ENCODE results near the gene SPRYD3. TPM values are rescaled to one million over a fixed set of nuclear protein-coding genes. Genes with fewer than 3 reads are reported as not detected.
"Not testable (repeated sequence)": the region's sequence is repeated elsewhere in the genome, so short reads cannot be mapped to it uniquely, and the experiment has no call there.

The SPRYD3 gene
- total and polyA plus RNA-seq, 8 donors: 25.7 to 47.2 (median 38.4) TPM

DNA sequence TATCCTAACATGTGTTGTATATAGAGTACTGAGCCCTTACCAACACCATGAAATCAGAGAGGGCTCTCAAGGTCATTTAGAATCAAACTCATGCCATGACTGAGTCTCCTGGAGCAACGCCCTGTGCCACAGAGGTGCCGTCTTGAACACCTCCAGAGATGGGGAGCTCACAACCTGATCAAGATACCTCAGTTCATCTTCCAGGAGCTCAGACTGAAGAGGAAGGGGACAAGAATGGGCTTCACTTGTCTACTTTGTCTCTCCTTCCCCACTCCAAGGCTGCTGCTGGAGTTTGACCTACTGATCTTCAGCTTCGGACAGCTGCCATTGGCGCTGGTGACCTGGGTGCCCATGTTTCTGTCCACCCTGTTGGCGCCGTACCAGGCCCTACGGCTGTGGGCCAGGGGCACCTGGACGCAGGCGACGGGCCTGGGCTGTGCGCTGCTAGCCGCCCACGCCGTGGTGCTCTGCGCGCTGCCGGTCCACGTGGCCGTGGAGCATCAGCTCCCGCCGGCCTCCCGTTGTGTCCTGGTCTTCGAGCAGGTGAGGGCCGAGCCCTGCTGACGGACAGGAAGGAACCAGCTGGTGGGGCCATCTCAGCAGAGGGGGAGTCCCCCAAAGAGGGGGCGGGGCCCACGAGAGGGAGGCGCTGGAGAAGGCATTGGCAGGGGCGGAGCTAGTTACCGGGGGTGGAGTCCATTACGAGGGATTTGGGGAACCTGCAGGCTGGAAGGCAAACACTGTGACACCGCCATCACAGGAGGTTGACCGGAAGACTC lies 36.1 kb upstream of the SPRYD3 start:
- TF ChIP-seq, protein P1, sequence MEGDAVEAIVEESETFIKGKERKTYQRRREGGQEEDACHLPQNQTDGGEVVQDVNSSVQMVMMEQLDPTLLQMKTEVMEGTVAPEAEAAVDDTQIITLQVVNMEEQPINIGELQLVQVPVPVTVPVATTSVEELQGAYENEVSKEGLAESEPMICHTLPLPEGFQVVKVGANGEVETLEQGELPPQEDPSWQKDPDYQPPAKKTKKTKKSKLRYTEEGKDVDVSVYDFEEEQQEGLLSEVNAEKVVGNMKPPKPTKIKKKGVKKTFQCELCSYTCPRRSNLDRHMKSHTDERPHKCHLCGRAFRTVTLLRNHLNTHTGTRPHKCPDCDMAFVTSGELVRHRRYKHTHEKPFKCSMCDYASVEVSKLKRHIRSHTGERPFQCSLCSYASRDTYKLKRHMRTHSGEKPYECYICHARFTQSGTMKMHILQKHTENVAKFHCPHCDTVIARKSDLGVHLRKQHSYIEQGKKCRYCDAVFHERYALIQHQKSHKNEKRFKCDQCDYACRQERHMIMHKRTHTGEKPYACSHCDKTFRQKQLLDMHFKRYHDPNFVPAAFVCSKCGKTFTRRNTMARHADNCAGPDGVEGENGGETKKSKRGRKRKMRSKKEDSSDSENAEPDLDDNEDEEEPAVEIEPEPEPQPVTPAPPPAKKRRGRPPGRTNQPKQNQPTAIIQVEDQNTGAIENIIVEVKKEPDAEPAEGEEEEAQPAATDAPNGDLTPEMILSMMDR (IDR thresholded peaks at IDR 0.05): no peak
- ATAC-seq: no peak
- Histone ChIP-seq H3K36me3 (no peaks in the 10 kb centered on the region), H3K27me3 (no peaks in the 10 kb centered on the region), H3K9me3 (no peaks in the 10 kb centered on the region), H3K4me3 (no peak overlapping the region), H3K4me1 (no peaks in the 10 kb centered on the region), H3K27ac (no peak overlapping the region)
- FAIRE-seq: no peak
- intact Hi-C loops (cut with DNase I): no loop called here
- 89 to 93% methylated on average over 33 of the region's 33 CpGs for WGBS, 2 donors
- no peak for DNase-seq

DNA sequence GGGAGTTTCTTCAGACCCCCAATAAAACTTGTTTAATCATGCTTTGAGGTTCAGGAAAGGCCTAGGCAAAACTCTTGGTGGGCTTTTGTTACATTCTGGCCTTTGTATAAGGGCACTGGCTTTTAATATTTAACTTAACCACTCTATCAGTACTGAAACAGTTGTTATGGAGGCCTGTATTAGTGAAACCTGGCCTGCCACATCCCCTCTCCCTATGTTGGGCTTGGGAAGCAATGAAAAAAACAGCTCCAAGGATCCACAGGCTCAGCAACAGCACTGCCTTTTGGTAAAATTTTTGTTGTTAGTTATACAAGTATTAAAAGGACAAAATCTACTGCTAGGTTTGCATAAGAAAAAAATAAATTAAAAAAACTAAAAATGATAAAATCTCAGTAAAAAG lies 34.8 kb upstream of the SPRYD3 start:
- no peak for DNase-seq
- no peak for ATAC-seq
- no peak overlapping the region for H3K27ac ChIP-seq
- FAIRE-seq: no peak
- no peaks in the 10 kb centered on the region for H3K27me3 ChIP-seq
- no peaks in the 10 kb centered on the region for H3K36me3 ChIP-seq
- TF ChIP-seq, protein P1 (IDR thresholded peaks at IDR 0.05): no peak
- H3K4me3 ChIP-seq: no peak overlapping the region
- H3K9me3 ChIP-seq: no peaks in the 10 kb centered on the region
- intact Hi-C loops (cut with DNase I): no loop called here
- H3K4me1 ChIP-seq: no peaks in the 10 kb centered on the region

DNA sequence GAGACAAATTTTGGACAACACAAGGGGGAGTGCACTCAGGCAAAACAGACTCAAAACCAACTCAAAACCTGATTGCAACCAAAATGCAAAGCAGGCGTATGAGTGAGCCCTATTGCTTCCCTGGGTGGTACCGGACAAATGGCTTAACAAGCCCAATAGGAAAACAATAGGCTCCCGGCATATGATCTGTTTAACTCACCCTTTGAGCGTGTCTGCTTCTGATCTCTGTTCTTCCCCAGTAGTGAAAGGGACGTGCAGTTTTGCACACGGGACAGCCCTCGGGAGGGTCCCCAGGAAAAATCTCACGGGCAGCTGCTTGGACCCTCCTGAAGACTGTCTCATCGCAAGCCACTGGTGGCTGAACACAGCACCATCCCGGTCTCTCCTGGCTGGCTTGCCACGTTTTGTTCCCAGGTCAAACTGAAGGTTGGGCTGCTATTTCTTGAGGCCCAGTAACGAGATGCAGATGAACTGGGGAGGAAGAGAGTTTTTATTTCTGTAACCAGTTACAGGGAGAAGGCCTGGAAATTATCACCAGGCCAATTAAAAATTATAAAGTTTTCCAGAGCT lies 34.0 kb upstream of the SPRYD3 start:
- FAIRE-seq (no peak), ATAC-seq (no peak), DNase-seq (no peak)
- TF ChIP-seq, protein P1 (IDR thresholded peaks at IDR 0.05): no peak
- Histone ChIP-seq H3K27ac (no peak overlapping the region), H3K36me3 (no peaks in the 10 kb centered on the region), H3K4me3 (no peak overlapping the region), H3K9me3 (no peaks in the 10 kb centered on the region), H3K4me1 (no peaks in the 10 kb centered on the region), H3K27me3 (no peaks in the 10 kb centered on the region)
- intact Hi-C loops (cut with DNase I): no loop called here
- 85 to 87% methylated on average over 12 of the region's 12 CpGs for WGBS, 2 donors

- H3K27me3 ChIP-seq; ATAC-seq; H3K9me3 ChIP-seq; H3K4me1 ChIP-seq; DNase-seq; FAIRE-seq; H3K36me3 ChIP-seq; H3K27ac ChIP-seq; H3K4me3 ChIP-seq; intact Hi-C loops (cut with DNase I): not testable (repeated sequence)
- 88 to 92% methylated on average over 6 to 7 of the region's 7 CpGs for WGBS, 2 donors
These were observed 33.2 kb upstream of the SPRYD3 start for GRCh38 chr12:53112431-53112830.

DNA sequence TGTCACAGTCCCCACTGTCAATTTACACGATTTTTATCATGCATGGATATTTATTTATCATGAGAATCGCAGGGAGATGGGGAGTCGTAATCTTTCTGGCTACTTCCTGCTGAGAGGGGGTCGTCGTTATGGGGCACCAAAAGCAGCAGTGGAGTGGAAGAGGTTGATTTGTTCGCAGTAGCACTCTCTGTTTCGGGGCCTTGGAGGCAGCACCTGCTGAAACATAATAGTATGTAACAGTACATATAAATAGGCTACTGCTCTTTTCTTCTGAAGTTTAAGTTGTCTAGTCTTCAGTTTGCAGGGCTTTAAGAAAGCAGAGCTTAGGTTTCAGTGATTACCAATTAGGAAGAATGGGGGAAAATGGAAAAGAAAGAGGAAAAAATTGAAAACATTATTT lies 27.9 kb upstream of the SPRYD3 start:
- WGBS, 2 donors: 64 to 66% methylated on average over 7 of the region's 7 CpGs
- Histone ChIP-seq H3K9me3 (no peaks in the 10 kb centered on the region), H3K27ac (no peak overlapping the region), H3K4me1 (peaks cover 6 to 15% (median 14%) of the 10 kb centered on the region in 3 donors), H3K27me3 (no peaks in the 10 kb centered on the region), H3K4me3 (no peak overlapping the region), H3K36me3 (no peaks in the 10 kb centered on the region)
- no peak for DNase-seq
- intact Hi-C loops (cut with DNase I): no loop called here
- ATAC-seq: no peak
- FAIRE-seq: no peak
- TF ChIP-seq, protein P1 (IDR thresholded peaks at IDR 0.05): no peak

All from pancreas (tissue), 10 donors.